Activated CD4-positive, alpha-beta memory T cell treated with anti-CD3 and anti-CD28 coated beads for 36 hours (primary cell): ENCODE measurements around the gene SSR4. TPM values are rescaled to one million over a fixed set of nuclear protein-coding genes. Genes with fewer than 3 reads are reported as not detected.

Experiments used
- CTCF ChIA-PET: fragments of 350-600 bp; sonication (Branson Sonifier 250); formaldehyde crosslinking; loops from one replicate; lab custom pipeline; 2021; ENCODE audit warnings: antibody characterized with exemption, inconsistent platforms; lab: Charles Lee
- POLR2A ChIA-PET: fragments of 350-600 bp; sonication (Branson Sonifier 250); formaldehyde crosslinking; loops from one replicate; lab custom pipeline; 2021; ENCODE audit warnings: antibody characterized with exemption; lab: Charles Lee
- DNase-seq: peaks from one replicate; pipeline ENCODE4 v3.0.0-alpha.2; 2020
- H3K27ac Mint-ChIP-seq: one replicate; pipeline ENCODE4 v1.8.0; 2021; ENCODE audit warnings: mixed read lengths
- H3K27me3 Mint-ChIP-seq: one replicate; pipeline ENCODE4 v1.8.0; 2021; ENCODE audit warnings: mixed read lengths
- H3K36me3 Mint-ChIP-seq: one replicate; pipeline ENCODE4 v1.8.0; 2021; ENCODE audit warnings: mixed read lengths
- H3K4me1 Mint-ChIP-seq: one replicate; pipeline ENCODE4 v1.8.0; 2021; ENCODE audit warnings: low read depth, mixed read lengths
- H3K4me3 Mint-ChIP-seq: one replicate; pipeline ENCODE4 v1.8.0; 2021; ENCODE audit warnings: mild to moderate bottlenecking, mixed read lengths
- H3K9me3 Mint-ChIP-seq: one replicate; pipeline ENCODE4 v1.8.0; 2021; ENCODE audit warnings: mixed read lengths
- intact Hi-C: fragments of 100-400 bp; cut with micrococcal nuclease; formaldehyde crosslinking; loops from one replicate; pipeline ENCODE4 v1.15.1; 2023
- total RNA-seq, 2 experiments: library from RNA; stranded (reverse); gene quantifications; one replicate each; pipeline ENCODE4 v1.2.3, GENCODE V29; 2021

SSR4 gene
- total RNA-seq, 2 experiments from 2014 or later: 194 to 203 TPM

- H3K27me3 Mint-ChIP-seq: no peaks in the 10 kb centered on the region
- no peak overlapping the region for H3K27ac Mint-ChIP-seq
- no peaks in the 10 kb centered on the region for H3K9me3 Mint-ChIP-seq
- ChIA-PET POLR2A (interaction anchor here (1.4 kb wide), 1 partner anchor 182 kb away, joined by 3 read pairs; no protein-coding TSS in a partner anchor), CTCF (interaction anchor here (0.7 to 2.1 kb wide), 3 partner anchors 160 to 203 kb away, joined by 3 to 24 read pairs (median 6); no protein-coding TSS in a partner anchor)
- DNase-seq: no peak
- intact Hi-C loops: loop anchor here (1.0 kb wide), 2 partner anchors 120 to 183 kb away; no protein-coding TSS in a partner anchor
- no peak overlapping the region for H3K4me3 Mint-ChIP-seq
- H3K4me1 Mint-ChIP-seq: peaks cover 9% of the 10 kb centered on the region
- H3K36me3 Mint-ChIP-seq: no peaks in the 10 kb centered on the region
These were observed 29.7 kb upstream of the SSR4 start for GRCh38 chrX:153764786-153765137.

GRCh38 chrX:153765138-153766079 lies 29.1 kb upstream of the SSR4 start:
- Mint-ChIP-seq H3K27me3 (no peaks in the 10 kb centered on the region), H3K36me3 (no peaks in the 10 kb centered on the region), H3K9me3 (no peaks in the 10 kb centered on the region), H3K27ac (no peak overlapping the region), H3K4me1 (peaks cover 9% of the 10 kb centered on the region), H3K4me3 (no peak overlapping the region)
- ChIA-PET CTCF (interaction anchor here (0.5 to 1.1 kb wide), 2 partner anchors 29 to 160 kb away, joined by 3 to 6 read pairs; partner anchors contain the start of genes IDH3G and SSR4), POLR2A (interaction anchor here (1.4 kb wide), 1 partner anchor 181 kb away, joined by 3 read pairs; no protein-coding TSS in a partner anchor)
- no peak for DNase-seq
- intact Hi-C loops: no loop called here

- Mint-ChIP-seq H3K27ac (no peak overlapping the region), H3K27me3 (no peaks in the 10 kb centered on the region), H3K36me3 (no peaks in the 10 kb centered on the region), H3K9me3 (no peaks in the 10 kb centered on the region), H3K4me3 (no peak overlapping the region), H3K4me1 (peaks cover 9% of the 10 kb centered on the region)
- intact Hi-C loops: no loop called here
- ChIA-PET CTCF (interaction anchor here (0.5 to 0.7 kb wide), 2 partner anchors 28 to 180 kb away, joined by 3 read pairs; partner anchors contain the start of genes IDH3G and SSR4), POLR2A (interaction anchor here (1.4 kb wide), 1 partner anchor 181 kb away, joined by 3 read pairs; no protein-coding TSS in a partner anchor)
- peak; percentile 44 for DNase-seq
These were observed 28.2 kb upstream of the SSR4 start for GRCh38 chrX:153766098-153766817.

- Mint-ChIP-seq H3K4me1 (peaks cover 9% of the 10 kb centered on the region), H3K9me3 (no peaks in the 10 kb centered on the region), H3K36me3 (no peaks in the 10 kb centered on the region), H3K27me3 (no peaks in the 10 kb centered on the region), H3K4me3 (no peak overlapping the region), H3K27ac (no peak overlapping the region)
- CTCF ChIA-PET: interaction anchor here (0.7 kb wide), 1 partner anchor 180 kb away, joined by 3 read pairs; no protein-coding TSS in a partner anchor
- POLR2A ChIA-PET: no interaction called here
- DNase-seq: no peak
- intact Hi-C loops: no loop called here
These were observed 27.4 kb upstream of the SSR4 start for GRCh38 chrX:153766871-153767673.

GRCh38 chrX:153767674-153768055 lies 26.8 kb upstream of the SSR4 start:
- H3K27ac Mint-ChIP-seq: no peak overlapping the region
- intact Hi-C loops: no loop called here
- POLR2A ChIA-PET: no interaction called here
- H3K4me3 Mint-ChIP-seq: no peak overlapping the region
- CTCF ChIA-PET: interaction anchor here (1.3 kb wide), 1 partner anchor 179 kb away, joined by 4 read pairs; no protein-coding TSS in a partner anchor
- no peaks in the 10 kb centered on the region for H3K27me3 Mint-ChIP-seq
- no peak for DNase-seq
- no peaks in the 10 kb centered on the region for H3K36me3 Mint-ChIP-seq
- no peaks in the 10 kb centered on the region for H3K9me3 Mint-ChIP-seq
- peaks cover 9% of the 10 kb centered on the region for H3K4me1 Mint-ChIP-seq

GRCh38 chrX:153768311-153769157 lies 25.9 kb upstream of the SSR4 start:
- Mint-ChIP-seq H3K27ac (no peak overlapping the region), H3K4me1 (peaks cover 9% of the 10 kb centered on the region), H3K4me3 (no peak overlapping the region), H3K27me3 (no peaks in the 10 kb centered on the region), H3K9me3 (no peaks in the 10 kb centered on the region), H3K36me3 (no peaks in the 10 kb centered on the region)
- ChIA-PET POLR2A (no interaction called here), CTCF (interaction anchor here (1.3 kb wide), 1 partner anchor 179 kb away, joined by 4 read pairs; no protein-coding TSS in a partner anchor)
- no peak for DNase-seq
- intact Hi-C loops: no loop called here

GRCh38 chrX:153769158-153769864 lies 25.2 kb upstream of the SSR4 start:
- no peaks in the 10 kb centered on the region for H3K9me3 Mint-ChIP-seq
- DNase-seq: no peak
- ChIA-PET POLR2A (no interaction called here), CTCF (interaction anchor here (1.3 kb wide), 1 partner anchor 178 kb away, joined by 4 read pairs; no protein-coding TSS in a partner anchor)
- no peak overlapping the region for H3K27ac Mint-ChIP-seq
- intact Hi-C loops: no loop called here
- H3K4me1 Mint-ChIP-seq: peaks cover 6% of the 10 kb centered on the region
- no peaks in the 10 kb centered on the region for H3K36me3 Mint-ChIP-seq
- H3K4me3 Mint-ChIP-seq: no peak overlapping the region
- no peaks in the 10 kb centered on the region for H3K27me3 Mint-ChIP-seq

- Mint-ChIP-seq H3K27ac (no peak overlapping the region), H3K27me3 (no peaks in the 10 kb centered on the region), H3K36me3 (no peaks in the 10 kb centered on the region), H3K4me1 (peaks cover 6% of the 10 kb centered on the region), H3K4me3 (no peak overlapping the region), H3K9me3 (no peaks in the 10 kb centered on the region)
- POLR2A ChIA-PET: no interaction called here
- DNase-seq: no peak
- intact Hi-C loops: no loop called here
- CTCF ChIA-PET: no interaction called here
These were observed 24.4 kb upstream of the SSR4 start for GRCh38 chrX:153769865-153770600.

GRCh38 chrX:153770601-153771414 lies 23.7 kb upstream of the SSR4 start:
- H3K36me3 Mint-ChIP-seq: no peaks in the 10 kb centered on the region
- no peak overlapping the region for H3K27ac Mint-ChIP-seq
- ChIA-PET CTCF (no interaction called here), POLR2A (no interaction called here)
- intact Hi-C loops: no loop called here
- peaks cover 6% of the 10 kb centered on the region for H3K4me1 Mint-ChIP-seq
- H3K4me3 Mint-ChIP-seq: no peak overlapping the region
- H3K27me3 Mint-ChIP-seq: no peaks in the 10 kb centered on the region
- H3K9me3 Mint-ChIP-seq: no peaks in the 10 kb centered on the region
- no peak for DNase-seq
